ENCODE data around the gene SLC29A2.

The SLC29A2 gene, protein sequence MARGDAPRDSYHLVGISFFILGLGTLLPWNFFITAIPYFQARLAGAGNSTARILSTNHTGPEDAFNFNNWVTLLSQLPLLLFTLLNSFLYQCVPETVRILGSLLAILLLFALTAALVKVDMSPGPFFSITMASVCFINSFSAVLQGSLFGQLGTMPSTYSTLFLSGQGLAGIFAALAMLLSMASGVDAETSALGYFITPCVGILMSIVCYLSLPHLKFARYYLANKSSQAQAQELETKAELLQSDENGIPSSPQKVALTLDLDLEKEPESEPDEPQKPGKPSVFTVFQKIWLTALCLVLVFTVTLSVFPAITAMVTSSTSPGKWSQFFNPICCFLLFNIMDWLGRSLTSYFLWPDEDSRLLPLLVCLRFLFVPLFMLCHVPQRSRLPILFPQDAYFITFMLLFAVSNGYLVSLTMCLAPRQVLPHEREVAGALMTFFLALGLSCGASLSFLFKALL

GRCh38 chr11:66371627-66372415, at the start of gene SLC29A2:
Gene SLC29A2 (minus strand): TSS chr11:66371760. CDS start chr11:66371591, 169 bp downstream.
- Histone ChIP-seq H3K27ac (no peak within 1 kb of the TSS), H3K4me1 (ENCODE audit: control insufficient read depth in 1 of 2, insufficient read depth in 1 of 2, low read depth in 1 of 2, low read length in 1 of 2) (peaks cover 12 to 17% of the 10 kb centered on the region in 2 experiments)

DNA sequence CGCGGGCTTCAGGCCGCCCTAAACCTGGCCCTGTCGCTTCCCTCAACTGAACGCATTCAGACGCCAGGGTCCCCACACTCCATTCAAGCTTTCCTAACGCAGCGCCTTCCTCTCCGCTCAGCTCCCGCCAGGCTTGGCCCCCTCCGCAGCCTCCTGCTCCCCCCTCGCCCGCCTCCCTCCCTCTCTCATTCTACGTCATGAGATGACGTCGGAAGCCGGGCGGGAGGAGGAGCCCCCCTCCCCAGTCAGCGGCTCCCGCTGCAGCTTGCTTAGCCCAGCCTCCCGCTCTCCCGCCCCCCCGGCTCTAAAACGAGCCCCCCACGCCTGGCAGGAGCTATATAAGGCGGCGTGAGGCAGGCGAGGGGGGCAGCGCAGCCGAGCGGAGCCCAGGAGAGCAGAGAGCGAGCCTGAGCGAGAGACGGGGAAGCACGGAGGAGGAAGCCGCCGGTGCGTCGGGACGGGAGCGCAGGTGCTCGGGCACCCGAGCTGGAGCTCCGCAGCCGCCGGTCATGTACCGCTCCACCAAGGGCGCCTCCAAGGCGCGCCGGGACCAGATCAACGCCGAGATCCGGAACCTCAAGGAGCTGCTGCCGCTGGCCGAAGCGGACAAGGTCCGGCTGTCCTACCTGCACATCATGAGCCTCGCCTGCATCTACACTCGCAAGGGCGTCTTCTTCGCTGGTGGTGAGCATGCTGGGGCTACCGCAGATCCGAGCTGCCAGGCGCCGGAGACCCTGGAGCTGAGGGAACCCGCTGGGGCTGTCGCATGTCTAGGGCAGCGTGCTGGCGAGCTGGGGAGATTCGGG, 49.3 kb upstream of the SLC29A2 start, which contains the start of gene NPAS4:
TSS of gene NPAS4 (plus strand) at position 365 of the 806 bp plus-strand sequence. CDS start at position 510, 145 bp downstream.
- Histone ChIP-seq H3K27ac (no peak within 1 kb of the TSS), H3K27me3 (peaks cover 81% of the 10 kb centered on the region)

More at GRCh38 chr11:66371627-66372415, at the start of gene SLC29A2:
- peak within 1 kb of the TSS; percentile 25 to 56 for H3K4me3 ChIP-seq (ENCODE audit: low read depth in 1 of 2, low read length in 1 of 2)
- H3K9me3 ChIP-seq, result no peaks in the 10 kb centered on the region
- no peaks in the 10 kb centered on the region for H3K36me3 ChIP-seq
- TF ChIP-seq, protein P1, sequence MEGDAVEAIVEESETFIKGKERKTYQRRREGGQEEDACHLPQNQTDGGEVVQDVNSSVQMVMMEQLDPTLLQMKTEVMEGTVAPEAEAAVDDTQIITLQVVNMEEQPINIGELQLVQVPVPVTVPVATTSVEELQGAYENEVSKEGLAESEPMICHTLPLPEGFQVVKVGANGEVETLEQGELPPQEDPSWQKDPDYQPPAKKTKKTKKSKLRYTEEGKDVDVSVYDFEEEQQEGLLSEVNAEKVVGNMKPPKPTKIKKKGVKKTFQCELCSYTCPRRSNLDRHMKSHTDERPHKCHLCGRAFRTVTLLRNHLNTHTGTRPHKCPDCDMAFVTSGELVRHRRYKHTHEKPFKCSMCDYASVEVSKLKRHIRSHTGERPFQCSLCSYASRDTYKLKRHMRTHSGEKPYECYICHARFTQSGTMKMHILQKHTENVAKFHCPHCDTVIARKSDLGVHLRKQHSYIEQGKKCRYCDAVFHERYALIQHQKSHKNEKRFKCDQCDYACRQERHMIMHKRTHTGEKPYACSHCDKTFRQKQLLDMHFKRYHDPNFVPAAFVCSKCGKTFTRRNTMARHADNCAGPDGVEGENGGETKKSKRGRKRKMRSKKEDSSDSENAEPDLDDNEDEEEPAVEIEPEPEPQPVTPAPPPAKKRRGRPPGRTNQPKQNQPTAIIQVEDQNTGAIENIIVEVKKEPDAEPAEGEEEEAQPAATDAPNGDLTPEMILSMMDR (IDR thresholded peaks at IDR 0.05), result no peak
- H3K27me3 ChIP-seq, result peaks cover 82% of the 10 kb centered on the region

GRCh38 chr11:66419825-66420224, 48.3 kb upstream of the SLC29A2 start:
- Histone ChIP-seq H3K4me3 (ENCODE audit: low read depth in 1 of 2, low read length in 1 of 2) (no peak overlapping the region), H3K9me3 (no peaks in the 10 kb centered on the region), H3K27ac (no peak overlapping the region), H3K36me3 (no peaks in the 10 kb centered on the region), H3K27me3 (peaks cover 82% of the 10 kb centered on the region), H3K4me1 (ENCODE audit: control insufficient read depth in 1 of 2, insufficient read depth in 1 of 2, low read depth in 1 of 2, low read length in 1 of 2) (no peaks in the 10 kb centered on the region)
- TF ChIP-seq, protein P1 (IDR thresholded peaks at IDR 0.05), result no peak

More for the DNA sequence above, 49.3 kb upstream of the SLC29A2 start, which contains the start of gene NPAS4:
- H3K9me3 ChIP-seq, result no peaks in the 10 kb centered on the region
- H3K4me3 ChIP-seq (ENCODE audit: low read depth in 1 of 2, low read length in 1 of 2), result no peak within 1 kb of the TSS
- TF ChIP-seq, protein P1 (IDR thresholded peaks at IDR 0.05), result no peak
- H3K4me1 ChIP-seq (ENCODE audit: control insufficient read depth in 1 of 2, insufficient read depth in 1 of 2, low read depth in 1 of 2, low read length in 1 of 2), result no peaks in the 10 kb centered on the region
- H3K36me3 ChIP-seq, result no peaks in the 10 kb centered on the region

- TF ChIP-seq, protein P1 (IDR thresholded peaks at IDR 0.05), result no peak
Measured at GRCh38 chr11:66418986-66419308, 47.4 kb upstream of the SLC29A2 start.

More at GRCh38 chr11:66418986-66419308, 47.4 kb upstream of the SLC29A2 start:
- no peaks in the 10 kb centered on the region for H3K36me3 ChIP-seq
- no peak overlapping the region for H3K27ac ChIP-seq
- H3K27me3 ChIP-seq, result peaks cover 82% of the 10 kb centered on the region
- no peaks in the 10 kb centered on the region for H3K9me3 ChIP-seq
- H3K4me1 ChIP-seq (ENCODE audit: control insufficient read depth in 1 of 2, insufficient read depth in 1 of 2, low read depth in 1 of 2, low read length in 1 of 2), result no peaks in the 10 kb centered on the region
- no peak overlapping the region for H3K4me3 ChIP-seq (ENCODE audit: low read depth in 1 of 2, low read length in 1 of 2)
